Epithelial cell of proximal tubule (primary cell): ENCODE data around the gene CELA3B. TPM values are rescaled to one million over a fixed set of nuclear protein-coding genes. Genes with fewer than 3 reads are reported as not detected.
"Not testable (repeated sequence)": the region's sequence is repeated elsewhere in the genome, so short reads cannot be mapped to it uniquely, and the experiment has no call there.

Source experiments
- DNase-seq: peaks from one replicate; pipeline ENCODE4 v3.0.0-alpha.2; 2011; ENCODE audit warnings: low read depth
- H3K4me3 ChIP-seq: 2 replicates; pipeline ENCODE4 v1.5.1; 2011; ENCODE audit warnings: low read depth, mild to moderate bottlenecking, low read length
- CTCF ChIP-seq: conservative IDR thresholded peaks from 2 replicates; pipeline ENCODE4 v1.5.1; 2012; ENCODE audit warnings: low read depth, mild to moderate bottlenecking, low read length
- total RNA-seq: library from RNA; depleted of rRNA; stranded (reverse); fragments of >200 nt; gene quantifications from 2 replicates; pipeline ENCODE4 v1.2.3, GENCODE V29; 2015

Gene CELA3B
- total RNA-seq, 1 donor from 2014 or later = not detected

DNA sequence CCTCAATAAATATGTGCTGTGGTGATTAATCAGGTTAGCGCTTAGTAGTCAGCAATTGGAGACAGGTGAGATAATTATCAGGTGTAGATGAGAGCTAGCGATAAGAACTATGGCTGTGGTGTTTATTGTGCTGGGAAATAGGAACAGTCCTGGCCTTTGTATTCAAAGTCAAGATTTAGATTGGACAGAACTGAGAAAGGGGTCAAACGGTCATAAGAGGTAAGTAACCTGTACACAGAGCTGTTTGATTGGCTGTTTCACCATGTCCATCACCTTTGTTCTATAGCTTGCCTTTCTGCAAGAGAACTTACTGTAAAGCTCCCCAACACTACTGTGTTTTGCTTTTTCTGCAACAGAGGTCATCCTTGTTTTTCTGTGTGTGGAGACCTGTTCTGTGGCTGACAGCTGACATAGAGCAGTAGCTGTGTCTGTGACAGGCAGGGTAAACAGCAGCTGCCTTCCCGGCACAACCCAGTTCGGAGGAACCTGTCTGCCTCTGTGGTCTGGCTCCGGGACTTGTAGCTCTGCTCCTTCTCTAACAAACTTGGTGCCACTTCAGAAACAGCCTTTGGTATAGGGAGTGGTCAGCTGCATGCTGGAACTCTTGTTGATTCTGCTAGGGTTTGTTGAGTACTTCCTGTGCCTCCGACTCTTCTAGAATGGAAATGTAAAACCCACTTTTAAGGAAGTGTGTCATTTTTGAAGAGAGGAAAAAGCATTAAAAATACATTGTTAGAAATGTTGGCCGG lies 54.6 kb downstream of the CELA3B start:
- no peak for TF ChIP-seq CTCF
- DNase-seq = no peak

DNA sequence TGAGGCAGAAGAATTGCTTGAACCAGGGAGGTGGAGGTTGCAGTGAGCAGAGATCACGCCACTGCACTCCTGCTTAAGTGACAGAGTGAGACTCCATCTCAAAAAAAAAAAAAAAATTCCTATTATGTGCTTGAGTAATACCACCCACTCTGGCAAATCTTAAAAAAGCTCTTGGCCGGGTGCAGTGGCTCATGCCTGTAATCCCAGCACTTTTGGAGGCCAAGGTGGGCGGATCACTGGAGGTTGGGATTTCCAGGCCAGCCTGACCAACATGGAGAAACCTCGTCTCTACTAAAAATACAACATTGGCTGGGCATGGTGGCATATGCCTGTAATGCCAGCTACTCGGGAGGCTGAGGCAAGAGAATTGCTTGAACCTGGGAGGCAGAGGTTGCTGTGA lies 58.0 kb downstream of the CELA3B start:
- not testable (repeated sequence) for DNase-seq, H3K4me3 ChIP-seq

More for the DNA sequence above, 54.6 kb downstream of the CELA3B start:
- no peak overlapping the region for H3K4me3 ChIP-seq

DNA sequence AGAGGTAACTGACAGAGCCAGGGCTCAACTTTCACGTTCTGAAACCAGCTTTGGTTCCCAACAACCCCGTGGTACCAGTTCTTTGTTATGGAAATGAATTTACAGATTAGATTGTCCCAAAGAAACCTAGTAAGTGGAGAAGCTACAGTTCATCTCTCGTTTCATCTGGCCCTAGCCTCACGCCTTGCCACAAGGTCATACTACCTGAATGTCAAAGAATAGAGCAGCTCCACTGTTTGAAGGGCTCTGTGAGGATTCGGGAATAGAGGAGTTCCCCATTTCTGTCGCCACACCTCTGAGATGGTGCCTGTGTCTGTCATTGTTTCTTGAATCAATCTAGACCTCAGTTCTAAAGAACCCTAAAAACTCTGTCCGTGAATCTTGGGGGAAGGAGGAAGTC lies 60.7 kb downstream of the CELA3B start:
- H3K4me3 ChIP-seq = no peak overlapping the region
- no peak for TF ChIP-seq CTCF
- no peak for DNase-seq

GRCh38 chr1:22038036-22038435 lies 61.2 kb downstream of the CELA3B start:
- TF ChIP-seq CTCF = no peak
- H3K4me3 ChIP-seq = no peak overlapping the region
- no peak for DNase-seq

Other genes starting within 250 kb of the CELA3B start
- gene USP48, start 193.9 kb upstream of the CELA3B start, total RNA-seq = 19.2 and 24.0 TPM in 2 replicates
- 0.17 TPM in 1 of 2 replicates, not detected in the other for gene LDLRAD2, start 164.8 kb upstream of the CELA3B start, total RNA-seq
- gene HSPG2, start 39.7 kb upstream of the CELA3B start, total RNA-seq = 57.7 and 156 TPM in 2 replicates
- not detected in 2 replicates for gene CELA3A, start 24.6 kb downstream of the CELA3B start, total RNA-seq
- gene CDC42, start 75.7 kb downstream of the CELA3B start, total RNA-seq = 339 and 441 TPM in 2 replicates
- gene WNT4, start 166.1 kb downstream of the CELA3B start, total RNA-seq = 0.07 TPM in 1 of 2 replicates, not detected in the other